SU-DHL-6 (cell line): ENCODE data around the gene ALKBH7.
A peak's percentile ranks its signal among the peaks of the same experiment; 100 is the strongest.

Experiments used
- H2AFZ ChIP-seq: fragments of 200-600 bp; sonication (generic); 2 replicates; pipeline ENCODE4 v1.6.1; 2014; ENCODE audit warnings: low read depth, mild to moderate bottlenecking, moderate library complexity, mixed read lengths, antibody characterized with exemption, low read length; ENCODE audit not compliant: severe bottlenecking
- H3F3A ChIP-seq: fragments of 200-600 bp; shearing (Covaris generic); 2 replicates; pipeline ENCODE4 v1.6.0; 2016; ENCODE audit warnings: antibody characterized with exemption, mild to moderate bottlenecking; ENCODE audit not compliant: insufficient read depth
- H3K27ac ChIP-seq: fragments of 200-600 bp; sonication (generic); 2 replicates; pipeline ENCODE4 v1.5.1; 2016; ENCODE audit warnings: low read depth, mild to moderate bottlenecking, low read length, moderate library complexity, mixed read lengths
- H3K27me3 ChIP-seq: fragments of 200-600 bp; sonication (generic), shearing (Covaris generic); 2 replicates; pipeline ENCODE4 v1.6.0; 2014; ENCODE audit warnings: mild to moderate bottlenecking, low read length
- H3K36me3 ChIP-seq: fragments of 200-600 bp; sonication (generic); 2 replicates; pipeline ENCODE4 v1.6.1; 2014; ENCODE audit warnings: mild to moderate bottlenecking, low read length, mixed read lengths
- H3K4me2 ChIP-seq: fragments of 300-600, 200-600 bp; shearing (Covaris generic), sonication (generic); 2 replicates; pipeline ENCODE4 v1.6.0; 2014; ENCODE audit warnings: low read length, low read depth, mild to moderate bottlenecking; ENCODE audit not compliant: poor library complexity, severe bottlenecking
- H3K4me3 ChIP-seq: fragments of 200-600 bp; sonication (generic); 2 replicates; pipeline ENCODE4 v1.5.1; 2014; ENCODE audit warnings: antibody characterized with exemption, low read length, mild to moderate bottlenecking, mixed read lengths; ENCODE audit not compliant: insufficient read depth, poor library complexity, severe bottlenecking
- H3K79me2 ChIP-seq: fragments of 200-600 bp; sonication (generic); 2 replicates; pipeline ENCODE4 v1.6.1; 2014; ENCODE audit warnings: mild to moderate bottlenecking, low read length, moderate library complexity; ENCODE audit not compliant: insufficient read depth
- H3K9ac ChIP-seq: fragments of 200-600 bp; sonication (generic); 2 replicates; pipeline ENCODE4 v1.7.0; 2014; ENCODE audit warnings: mild to moderate bottlenecking, low read length
- H3K9me2 ChIP-seq: fragments of 200-600 bp; sonication (generic); replicated peaks from 2 replicates; pipeline ENCODE4 v1.6.1; 2014; ENCODE audit warnings: low read length; ENCODE audit not compliant: insufficient read depth
- H3K9me3 ChIP-seq: fragments of 200-600 bp; sonication (generic); 2 replicates; pipeline ENCODE4 v1.6.1; 2014; ENCODE audit warnings: low read length, mixed read lengths; ENCODE audit not compliant: insufficient read depth
- H4K20me1 ChIP-seq: fragments of 200-600 bp; sonication (generic); 2 replicates; pipeline ENCODE4 v1.6.1; 2014; ENCODE audit warnings: low read depth, mild to moderate bottlenecking, antibody characterized with exemption, low read length, moderate library complexity, mixed read lengths
- EZH2phosphoT487 ChIP-seq: fragments of 200-600 bp; sonication (generic), shearing (Covaris generic); conservative IDR thresholded peaks from 2 replicates; pipeline ENCODE4 v1.6.1; 2018; ENCODE audit warnings: mild to moderate bottlenecking, antibody characterized with exemption, low read length, moderate library complexity, mixed read lengths
- TF ChIP-seq, protein P1 (sequence below): fragments of 200-600 bp; sonication (generic); IDR thresholded peaks from one replicate; pipeline ENCODE4 v1.5.1; 2017; ENCODE audit warnings: antibody characterized with exemption, mild to moderate bottlenecking, low read length, moderate library complexity; ENCODE audit not compliant: insufficient read depth, poor library complexity, severe bottlenecking

Gene ALKBH7

DNA sequence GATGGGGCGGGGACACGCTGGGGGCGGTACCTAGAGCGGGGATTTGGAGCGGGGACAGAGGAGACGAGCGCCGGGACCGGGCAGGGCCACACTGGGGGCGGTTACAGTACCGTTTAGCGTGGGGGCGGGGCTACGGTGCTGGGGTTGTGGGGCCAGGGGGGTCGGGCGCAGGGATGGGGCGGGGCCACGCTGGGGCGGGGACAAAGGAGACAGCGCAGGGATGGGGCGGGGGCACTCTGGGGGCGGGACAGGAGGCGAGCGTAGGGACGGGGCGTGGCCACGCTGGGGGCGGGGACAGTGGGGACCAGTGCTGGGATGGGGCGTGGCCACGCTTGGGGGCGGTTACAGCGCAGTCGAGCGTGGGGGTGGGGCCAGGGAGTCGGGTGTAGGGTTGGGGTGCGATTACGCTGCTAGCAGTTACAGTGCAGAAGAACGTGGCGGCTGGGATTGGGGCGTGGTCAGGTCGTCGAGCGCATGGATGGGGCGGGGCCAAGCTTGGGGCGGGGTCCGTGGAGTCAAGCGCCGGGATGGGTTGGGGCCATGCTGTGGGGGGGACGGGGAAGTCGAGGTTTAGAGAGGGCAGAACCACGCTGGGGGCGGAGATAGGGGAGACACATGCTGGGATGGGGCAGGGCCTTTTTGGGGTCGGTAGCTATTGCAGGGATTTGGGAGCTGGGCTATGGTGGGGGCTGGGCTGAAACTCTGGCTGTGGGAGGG lies 660 bp downstream of the ALKBH7 start:
- H4K20me1 ChIP-seq, result no peaks in the 10 kb centered on the region
- TF ChIP-seq, protein P1, sequence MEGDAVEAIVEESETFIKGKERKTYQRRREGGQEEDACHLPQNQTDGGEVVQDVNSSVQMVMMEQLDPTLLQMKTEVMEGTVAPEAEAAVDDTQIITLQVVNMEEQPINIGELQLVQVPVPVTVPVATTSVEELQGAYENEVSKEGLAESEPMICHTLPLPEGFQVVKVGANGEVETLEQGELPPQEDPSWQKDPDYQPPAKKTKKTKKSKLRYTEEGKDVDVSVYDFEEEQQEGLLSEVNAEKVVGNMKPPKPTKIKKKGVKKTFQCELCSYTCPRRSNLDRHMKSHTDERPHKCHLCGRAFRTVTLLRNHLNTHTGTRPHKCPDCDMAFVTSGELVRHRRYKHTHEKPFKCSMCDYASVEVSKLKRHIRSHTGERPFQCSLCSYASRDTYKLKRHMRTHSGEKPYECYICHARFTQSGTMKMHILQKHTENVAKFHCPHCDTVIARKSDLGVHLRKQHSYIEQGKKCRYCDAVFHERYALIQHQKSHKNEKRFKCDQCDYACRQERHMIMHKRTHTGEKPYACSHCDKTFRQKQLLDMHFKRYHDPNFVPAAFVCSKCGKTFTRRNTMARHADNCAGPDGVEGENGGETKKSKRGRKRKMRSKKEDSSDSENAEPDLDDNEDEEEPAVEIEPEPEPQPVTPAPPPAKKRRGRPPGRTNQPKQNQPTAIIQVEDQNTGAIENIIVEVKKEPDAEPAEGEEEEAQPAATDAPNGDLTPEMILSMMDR, result no peak
- TF ChIP-seq EZH2phosphoT487, result no peak
- peak overlapping the region; percentile 81 for H3K4me3 ChIP-seq
- peak overlapping the region; percentile 85 for H3K27ac ChIP-seq
- no peaks in the 10 kb centered on the region for H3K79me2 ChIP-seq
- peaks cover 7% of the 10 kb centered on the region for H3F3A ChIP-seq
- peak overlapping the region; percentile 70 for H3K4me2 ChIP-seq
- H3K36me3 ChIP-seq, result 0 out of 2 replicates have a peak, but pooled peaks cover under 1% of the 10 kb centered on the region
- no peaks in the 10 kb centered on the region for H3K9me3 ChIP-seq
- H3K9me2 ChIP-seq, result no peaks in the 10 kb centered on the region
- H2AFZ ChIP-seq, result peak overlapping the region; percentile 69
- H3K9ac ChIP-seq, result peak overlapping the region; percentile 76
- H3K27me3 ChIP-seq, result no peaks in the 10 kb centered on the region

DNA sequence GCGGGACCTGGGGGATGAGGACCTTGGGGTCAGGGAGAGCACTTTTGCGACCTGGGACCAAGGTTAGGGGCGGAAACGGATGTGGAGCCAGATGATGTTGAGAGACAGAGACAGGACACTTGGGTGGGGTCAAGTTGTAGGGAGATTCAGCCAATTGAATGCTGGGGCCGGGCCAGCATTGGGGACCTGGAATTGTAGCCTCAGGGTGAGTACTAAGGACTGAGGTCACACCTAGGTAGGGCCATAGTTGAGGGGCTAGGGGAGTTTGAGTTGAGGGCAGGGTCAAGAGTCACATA lies 1.2 kb downstream of the ALKBH7 start:
- Histone ChIP-seq H2AFZ (peak overlapping the region; percentile 59), H3K27ac (peak overlapping the region; percentile 64)

DNA sequence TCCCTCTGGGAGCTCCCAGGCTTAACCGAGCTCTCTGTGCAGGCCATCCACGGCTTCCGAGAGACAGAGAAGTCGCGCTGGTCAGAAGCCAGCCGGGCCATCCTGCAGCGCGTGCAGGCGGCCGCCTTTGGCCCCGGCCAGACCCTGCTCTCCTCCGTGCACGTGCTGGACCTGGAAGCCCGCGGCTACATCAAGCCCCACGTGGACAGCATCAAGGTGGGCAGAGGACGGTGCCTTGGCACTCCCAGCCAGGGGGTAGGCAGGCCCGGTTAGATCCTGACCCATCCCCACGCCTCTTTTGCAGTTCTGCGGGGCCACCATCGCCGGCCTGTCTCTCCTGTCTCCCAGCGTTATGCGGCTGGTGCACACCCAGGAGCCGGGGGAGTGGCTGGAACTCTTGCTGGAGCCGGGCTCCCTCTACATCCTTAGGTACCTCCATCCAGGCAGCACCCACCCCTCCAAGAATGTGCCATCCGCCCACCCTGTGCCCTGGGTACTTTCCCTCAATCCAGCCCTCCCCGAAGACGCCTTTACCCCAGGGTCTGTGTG lies 1.6 kb downstream of the ALKBH7 start:
- Histone ChIP-seq H3K9me3 (no peaks in the 10 kb centered on the region), H3K27ac (peak overlapping the region; percentile 64; the same call in 1 of the 2 replicates), H3K9ac (peak overlapping the region; percentile 56), H3K36me3 (no peaks in the 10 kb centered on the region), H3F3A (peaks cover 7% of the 10 kb centered on the region), H3K9me2 (no peaks in the 10 kb centered on the region), H2AFZ (no peak overlapping the region), H3K4me3 (peak overlapping the region; percentile 57), H3K27me3 (no peaks in the 10 kb centered on the region), H3K79me2 (no peaks in the 10 kb centered on the region), H4K20me1 (no peaks in the 10 kb centered on the region), H3K4me2 (peak overlapping the region; percentile 70)
- TF ChIP-seq EZH2phosphoT487, result no peak
- TF ChIP-seq, protein P1, result no peak

More for the DNA sequence above, 1.2 kb downstream of the ALKBH7 start:
- Histone ChIP-seq H4K20me1 (no peaks in the 10 kb centered on the region), H3K79me2 (no peaks in the 10 kb centered on the region), H3K9me3 (no peaks in the 10 kb centered on the region), H3K4me2 (peak overlapping the region; percentile 70), H3K9ac (peak overlapping the region; percentile 56), H3K36me3 (no peaks in the 10 kb centered on the region), H3K4me3 (peak overlapping the region; percentile 57), H3K9me2 (no peaks in the 10 kb centered on the region), H3F3A (peaks cover 7% of the 10 kb centered on the region), H3K27me3 (no peaks in the 10 kb centered on the region)
- TF ChIP-seq, protein P1, result no peak
- no peak for TF ChIP-seq EZH2phosphoT487
